NCI-H69 (cell line): ENCODE data around the gene TMC2.

Experiments used
- DNase-seq: peaks from one replicate; lab custom pipeline; 2025; lab: John Stamatoyannopoulos, UW

Gene TMC2

DNA sequence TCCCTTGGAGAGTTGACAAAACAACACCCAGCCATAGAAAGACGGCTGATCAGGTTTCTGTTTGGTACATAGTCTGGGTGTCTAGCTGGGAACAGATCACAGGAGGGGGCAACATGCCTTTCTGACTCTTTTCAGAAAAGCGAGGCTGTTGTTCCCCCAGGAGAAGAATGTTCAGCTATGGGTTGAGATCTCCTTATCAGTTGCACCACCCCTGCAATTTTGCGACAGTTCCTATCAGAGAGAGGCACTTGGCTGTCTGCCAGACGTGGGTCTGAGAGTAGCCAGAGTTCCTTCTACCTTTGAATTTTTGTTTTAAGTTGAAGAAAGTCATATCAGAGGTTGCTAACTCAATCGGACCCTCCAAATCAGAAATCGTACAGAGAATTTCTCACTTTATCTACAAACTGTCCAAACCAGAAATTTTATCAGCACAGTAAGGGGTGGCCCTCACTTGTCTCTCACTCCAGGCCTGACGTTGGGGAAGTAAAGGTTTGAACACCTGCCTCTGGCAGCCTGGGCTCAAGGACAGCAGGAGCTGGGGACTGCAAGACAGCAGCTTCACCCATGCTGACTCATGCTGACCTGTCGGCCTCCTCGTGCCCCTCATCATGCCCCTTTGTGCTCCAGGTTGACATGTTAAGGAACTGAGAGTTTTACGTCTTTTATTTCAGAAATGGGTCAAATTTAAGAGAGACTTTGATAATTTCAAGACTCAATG is 42.3 kb downstream of the TMC2 start:
- peak; percentile 13 for DNase-seq

GRCh38 chr20:2585811-2586210 is 49.4 kb downstream of the TMC2 start:
- no peak for DNase-seq

DNA sequence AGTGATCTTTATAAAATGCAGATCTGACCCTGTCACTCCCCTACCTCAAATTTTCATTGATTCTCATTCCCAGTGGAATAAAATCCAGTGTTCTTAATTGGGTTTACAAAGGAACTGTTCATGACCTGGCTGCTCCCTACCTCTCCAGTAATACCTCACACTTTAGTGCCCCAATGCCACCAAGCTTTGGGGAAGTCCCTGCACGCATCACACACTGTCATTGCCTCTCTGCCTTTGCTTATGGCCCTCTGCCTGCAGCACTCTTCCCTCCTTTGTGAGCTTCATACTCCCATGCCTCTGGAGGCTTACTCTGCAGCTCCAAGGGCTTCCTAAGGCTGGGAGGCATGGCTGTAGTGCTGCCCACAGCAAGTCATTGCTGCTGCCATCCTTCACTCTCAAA is 57.4 kb downstream of the TMC2 start:
- no peak for DNase-seq

GRCh38 chr20:2595076-2595475 is 58.7 kb downstream of the TMC2 start:
- DNase-seq, result no peak

DNA sequence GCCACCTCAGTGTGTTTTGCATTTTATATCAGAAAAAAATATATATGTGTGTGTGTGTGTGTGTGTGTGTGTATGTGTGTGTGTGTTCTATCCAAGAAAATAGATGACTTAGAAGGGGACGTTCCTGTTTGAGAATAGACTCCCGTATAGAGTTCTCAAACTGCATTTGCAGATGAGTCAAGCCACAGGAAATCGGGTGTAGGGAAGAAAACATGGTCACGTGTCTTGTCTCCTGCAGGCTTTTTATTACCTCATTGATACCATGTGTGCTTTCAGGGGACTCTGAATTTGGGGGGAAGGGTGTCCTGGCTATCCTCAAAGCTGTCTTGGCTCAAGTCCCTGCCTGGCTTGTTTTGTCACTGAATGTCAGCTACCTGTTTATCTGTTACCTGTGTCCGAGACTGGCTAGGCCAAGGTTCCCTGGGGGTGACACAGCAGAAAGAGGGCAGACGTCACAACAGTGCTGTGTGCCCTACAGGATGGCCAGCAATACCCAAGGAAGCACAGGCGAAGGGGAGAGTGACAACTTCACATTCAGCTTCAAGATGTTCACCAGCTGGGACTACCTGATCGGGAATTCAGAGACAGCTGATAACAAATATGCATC is 60.4 kb downstream of the TMC2 start:
- DNase-seq, result peak; percentile 7

DNA sequence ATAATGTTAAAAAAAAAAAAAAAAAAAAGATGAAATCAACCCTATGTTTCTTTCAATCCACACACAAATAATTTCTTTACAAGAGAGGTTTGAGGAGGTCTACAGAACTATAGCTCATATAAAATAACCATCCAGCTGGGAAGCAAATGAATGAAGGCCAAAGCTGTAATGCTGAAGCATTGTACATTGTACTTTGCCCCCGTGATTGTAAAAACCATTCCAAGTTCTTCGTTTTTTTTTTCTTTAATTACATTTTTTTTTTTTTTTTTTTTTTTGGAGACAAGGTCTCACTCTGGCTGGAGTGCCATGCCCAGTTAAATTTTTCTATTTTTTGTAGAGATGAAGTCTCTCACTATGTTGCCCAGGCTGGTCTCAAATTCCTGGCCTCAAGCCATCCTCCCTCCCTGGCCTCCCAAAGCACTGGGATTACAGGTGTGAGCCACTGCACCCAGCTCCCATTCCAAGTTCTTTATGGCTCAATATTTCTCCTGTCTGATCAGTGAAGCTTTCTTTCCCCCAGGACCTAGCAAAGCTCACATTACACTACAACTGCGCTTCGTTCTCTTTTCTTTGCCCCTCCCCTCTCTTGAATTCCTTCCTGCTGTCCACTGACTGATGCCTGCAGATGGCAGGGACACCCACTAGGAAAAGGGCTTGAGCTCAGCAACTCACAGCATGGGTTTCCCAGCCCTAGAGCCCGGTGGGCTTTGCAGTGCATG is 63.1 kb downstream of the TMC2 start:
- peak; percentile 19 for DNase-seq

DNA sequence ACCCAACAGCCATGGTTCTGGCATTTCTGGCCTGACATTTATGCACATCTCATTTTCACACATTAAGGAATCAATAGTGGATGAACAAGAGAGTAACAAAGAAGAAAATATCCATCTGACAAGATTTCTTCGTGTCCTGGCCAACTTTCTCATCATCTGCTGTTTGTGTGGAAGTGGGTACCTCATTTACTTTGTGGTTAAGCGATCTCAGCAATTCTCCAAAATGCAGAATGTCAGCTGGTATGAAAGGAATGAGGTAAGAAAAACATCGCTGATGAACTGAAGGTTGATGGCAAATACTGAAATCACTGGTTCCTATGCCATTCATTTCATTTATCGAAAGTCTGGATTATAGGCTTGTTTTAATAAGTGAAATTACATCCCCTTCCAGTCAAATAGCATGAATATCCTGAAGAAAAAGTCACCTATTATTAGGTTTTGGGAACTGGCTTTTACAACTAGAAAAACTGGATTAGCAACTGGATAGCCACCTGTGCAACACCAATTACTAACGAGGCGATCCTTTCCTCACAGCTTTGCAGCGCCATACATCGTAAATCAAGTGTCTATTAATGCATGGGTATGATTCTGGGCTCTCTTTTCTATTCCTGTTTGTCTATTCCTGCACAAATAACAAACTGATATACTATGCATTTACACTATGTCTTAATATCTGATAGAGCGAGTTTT is 65.8 kb downstream of the TMC2 start:
- DNase-seq, result no peak

DNA sequence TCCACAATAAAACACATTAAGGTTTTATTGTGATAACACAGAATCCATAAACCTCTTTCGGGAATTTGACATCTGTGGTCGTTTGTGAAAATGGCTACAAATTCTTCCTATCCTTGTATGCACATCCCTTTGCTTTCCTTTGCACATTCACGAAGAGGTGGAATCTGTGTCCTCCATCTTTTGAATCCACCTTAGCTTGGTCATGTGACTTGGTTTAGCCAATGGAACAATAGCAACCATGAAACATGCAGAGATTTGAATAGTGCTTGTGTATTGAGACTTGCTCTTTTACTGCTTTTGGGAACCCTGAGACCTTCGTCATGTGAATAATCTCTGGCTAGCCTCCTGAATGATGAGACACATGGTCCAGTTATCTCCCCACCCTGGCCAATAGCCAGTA is 66.4 kb downstream of the TMC2 start:
- no peak for DNase-seq

DNA sequence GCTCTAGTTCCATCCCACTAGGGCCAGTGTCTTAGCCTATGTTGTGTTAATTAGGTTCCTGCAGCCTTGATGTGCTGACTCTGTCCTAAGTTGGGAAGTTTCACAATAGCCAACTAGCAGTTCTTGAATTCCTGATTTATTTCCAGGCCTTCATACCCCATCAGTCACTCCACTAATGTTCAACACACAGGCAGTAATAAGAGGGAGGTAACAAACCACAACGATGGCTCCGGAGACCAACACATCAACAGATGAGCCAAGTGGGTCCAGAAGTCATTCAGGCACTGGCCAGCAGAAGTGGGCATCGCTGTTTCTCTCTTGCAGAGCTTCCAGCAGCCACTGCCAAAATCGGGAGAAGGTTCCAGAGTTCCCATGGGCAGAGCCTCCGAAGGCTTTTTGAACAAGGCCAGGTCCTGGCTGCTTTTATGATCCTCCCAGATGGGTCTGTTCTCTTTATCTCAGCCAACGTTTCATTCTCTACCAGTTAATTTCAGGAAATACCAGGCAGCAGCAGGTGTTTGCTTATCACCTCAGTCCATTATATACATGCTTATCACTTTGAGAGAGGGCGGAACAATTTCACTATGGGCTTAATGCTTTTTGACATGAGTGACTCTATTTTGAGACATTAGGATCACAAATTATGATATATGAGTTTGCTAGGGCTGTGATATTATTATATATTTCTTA is 67.6 kb downstream of the TMC2 start:
- DNase-seq, result no peak

- no peak for DNase-seq
Observed at GRCh38 chr20:2604506-2604835, 68.1 kb downstream of the TMC2 start.

- DNase-seq, result no peak
Observed at GRCh38 chr20:2606507-2607006, 70.2 kb downstream of the TMC2 start.

GRCh38 chr20:2610326-2610725 is 74.0 kb downstream of the TMC2 start:
- DNase-seq, result no peak

DNA sequence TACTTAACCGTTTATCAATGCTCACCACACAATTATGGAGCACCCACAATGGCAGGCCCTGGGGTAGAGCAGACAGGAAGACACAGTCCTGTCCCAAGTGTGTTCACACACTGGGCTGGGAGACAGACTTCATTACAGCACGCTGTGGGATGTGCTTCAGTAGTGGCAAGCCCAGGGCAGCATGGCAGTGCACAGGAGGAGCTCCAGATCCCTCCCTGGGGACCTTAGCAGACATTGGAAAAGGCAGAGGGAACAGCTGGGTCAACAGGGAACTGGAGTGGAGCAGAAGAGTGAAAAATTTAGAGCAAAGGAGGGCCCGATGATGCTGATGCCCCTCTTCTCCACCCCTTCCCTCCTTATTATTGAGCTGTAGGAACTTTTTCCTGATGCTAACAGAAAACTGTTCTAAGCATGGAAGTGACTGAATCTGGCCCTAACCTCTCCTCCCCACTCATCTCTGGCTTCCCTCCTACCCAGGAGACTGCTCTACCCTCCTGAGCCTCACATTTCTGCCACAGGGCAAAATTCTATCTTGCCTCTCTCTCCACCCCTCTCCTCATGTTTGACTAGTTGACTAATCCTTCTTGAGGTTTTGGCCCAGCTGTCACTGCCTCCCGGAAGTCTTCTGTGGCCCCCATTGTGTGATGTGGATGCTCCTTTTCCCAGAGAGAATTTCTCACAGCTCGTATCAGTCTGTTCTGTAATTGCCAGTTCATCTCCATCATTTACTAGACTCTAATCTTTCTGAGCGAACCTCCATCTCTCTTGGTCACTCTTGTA is 74.8 kb downstream of the TMC2 start:
- peak; percentile 53 for DNase-seq

DNA sequence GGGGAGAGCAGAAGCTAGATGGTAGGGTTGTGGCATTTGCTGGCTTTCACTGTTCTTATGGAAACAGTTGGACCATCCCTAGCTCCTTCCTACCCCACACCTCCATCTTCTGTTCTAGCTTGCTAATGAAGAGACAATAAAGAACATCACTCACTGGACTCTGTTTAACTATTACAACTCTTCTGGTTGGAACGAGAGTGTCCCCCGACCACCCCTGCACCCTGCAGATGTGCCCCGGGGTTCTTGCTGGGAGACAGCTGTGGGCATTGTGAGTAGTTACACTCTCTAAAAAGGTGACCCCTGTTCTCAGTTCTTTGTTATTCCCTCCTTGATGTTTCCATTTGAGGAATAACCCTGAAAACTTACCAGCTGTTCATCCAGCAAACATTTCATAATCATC is 75.7 kb downstream of the TMC2 start:
- DNase-seq, result no peak

- no peak for DNase-seq
Observed at GRCh38 chr20:2616634-2617033, 80.3 kb downstream of the TMC2 start.

DNA sequence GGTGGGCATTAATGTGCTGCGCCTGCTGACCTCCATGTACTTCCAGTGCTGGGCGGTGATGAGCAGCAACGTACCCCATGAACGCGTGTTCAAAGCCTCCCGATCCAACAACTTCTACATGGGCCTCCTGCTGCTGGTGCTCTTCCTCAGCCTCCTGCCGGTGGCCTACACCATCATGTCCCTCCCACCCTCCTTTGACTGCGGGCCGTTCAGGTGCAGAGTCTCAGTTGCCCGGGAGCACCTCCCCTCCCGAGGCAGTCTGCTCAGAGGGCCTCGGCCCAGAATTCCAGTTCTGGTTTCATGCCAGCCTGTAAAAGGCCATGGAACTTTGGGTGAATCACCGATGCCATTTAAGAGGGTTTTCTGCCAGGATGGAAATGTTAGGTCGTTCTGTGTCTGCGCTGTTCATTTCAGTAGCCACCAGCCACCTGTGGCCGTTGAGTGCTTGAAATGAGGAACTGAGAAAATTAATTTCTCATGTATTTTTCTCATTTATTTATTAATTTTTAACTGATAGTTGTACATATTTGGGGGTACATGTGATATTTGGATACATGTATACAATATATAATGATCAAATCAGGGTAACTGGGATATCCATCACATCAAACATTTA is 80.8 kb downstream of the TMC2 start:
- no peak for DNase-seq

GRCh38 chr20:2618815-2619214 is 82.4 kb downstream of the TMC2 start:
- DNase-seq, result no peak

- DNase-seq, result no peak
Observed at GRCh38 chr20:2619337-2619736, 83.0 kb downstream of the TMC2 start.

DNA sequence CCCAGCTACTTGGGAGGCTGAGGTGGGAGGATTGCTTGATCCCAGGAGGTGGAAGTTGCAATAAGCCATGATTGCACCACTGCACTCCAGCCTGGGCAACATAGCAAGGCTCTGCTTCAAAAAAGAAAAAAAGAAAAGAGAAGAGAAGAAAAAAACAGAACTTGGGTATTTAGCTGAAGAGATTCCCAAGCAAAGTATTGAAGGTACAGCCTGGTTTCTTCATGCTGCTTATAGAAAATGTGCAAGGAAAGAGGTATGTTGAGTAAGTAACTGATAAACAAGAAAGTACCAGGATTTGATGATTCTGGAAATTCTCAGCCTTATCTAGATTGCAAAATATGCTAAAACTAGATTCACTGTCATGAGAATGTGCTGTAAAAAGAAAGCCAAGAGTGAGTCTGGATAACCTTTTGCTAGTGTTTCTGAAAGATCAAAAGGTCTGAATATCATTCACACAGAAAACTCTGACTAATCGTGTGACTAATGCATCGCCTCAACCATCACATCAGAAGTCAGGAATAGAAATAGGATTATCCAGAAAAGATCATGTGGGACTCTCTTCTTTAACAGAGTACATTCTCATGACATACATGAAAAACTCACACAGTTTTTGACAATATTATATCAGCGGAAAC is 83.7 kb downstream of the TMC2 start:
- DNase-seq, result no peak

- no peak for DNase-seq
Observed at GRCh38 chr20:2624190-2624589, 87.8 kb downstream of the TMC2 start.
